Stimulated activated naive CD4-positive, alpha-beta T cell (primary cell): ENCODE data around the gene POFUT2.
A peak's percentile ranks its signal among the peaks of the same experiment; 100 is the strongest.

Experiments
- DNase-seq, 6 experiments: peaks; one replicate each; lab custom pipeline; 2025; lab: John Stamatoyannopoulos, UW

Gene POFUT2

DNA sequence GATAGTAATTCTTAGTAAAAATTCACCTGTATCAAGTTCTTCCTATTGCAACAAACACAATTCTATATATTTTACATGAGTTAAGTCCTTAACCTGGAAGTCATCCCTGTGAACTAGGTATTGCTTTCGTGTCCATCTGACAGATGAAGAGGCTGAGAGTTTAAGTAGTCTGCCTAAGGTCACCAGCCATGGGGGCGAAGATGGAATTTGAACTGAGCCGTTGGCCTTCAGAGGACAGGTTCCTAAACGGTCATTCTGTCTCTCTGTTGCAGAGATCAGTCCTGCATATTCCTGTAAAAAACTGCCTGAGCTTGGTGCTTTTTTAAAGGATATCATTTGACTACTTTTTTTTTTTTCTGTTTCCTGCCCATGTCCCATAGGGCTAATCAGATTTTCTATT, 10.2 kb upstream of the POFUT2 start:
- no peak for DNase-seq

GRCh38 chr21:45297329-45297728, 9.6 kb upstream of the POFUT2 start:
- no peak for DNase-seq

DNA sequence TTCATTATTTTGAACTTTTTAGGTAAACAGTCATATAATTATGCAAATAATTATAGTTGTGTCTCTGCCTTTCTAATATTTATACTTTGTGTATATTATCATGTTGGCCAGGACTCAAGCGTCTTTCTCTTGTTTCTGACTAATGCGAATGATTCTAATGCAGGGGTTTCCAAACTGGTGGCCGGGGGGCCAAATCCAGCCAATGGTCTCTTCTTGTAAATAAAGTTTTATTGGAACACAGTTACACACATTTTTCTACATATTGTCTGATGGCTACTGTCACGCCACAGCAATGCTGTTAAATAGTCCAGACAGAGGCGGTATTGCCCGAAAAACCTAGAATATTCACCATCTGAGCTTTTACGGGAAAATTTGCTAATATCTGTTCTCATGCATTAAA, 8.9 kb upstream of the POFUT2 start:
- no peak for DNase-seq

GRCh38 chr21:45295576-45296365, 8.1 kb upstream of the POFUT2 start:
- DNase-seq = no peak

- DNase-seq = no peak
These were observed 7.0 kb upstream of the POFUT2 start for GRCh38 chr21:45294509-45295291.

GRCh38 chr21:45293726-45294401, 6.2 kb upstream of the POFUT2 start:
- DNase-seq = no peak

DNA sequence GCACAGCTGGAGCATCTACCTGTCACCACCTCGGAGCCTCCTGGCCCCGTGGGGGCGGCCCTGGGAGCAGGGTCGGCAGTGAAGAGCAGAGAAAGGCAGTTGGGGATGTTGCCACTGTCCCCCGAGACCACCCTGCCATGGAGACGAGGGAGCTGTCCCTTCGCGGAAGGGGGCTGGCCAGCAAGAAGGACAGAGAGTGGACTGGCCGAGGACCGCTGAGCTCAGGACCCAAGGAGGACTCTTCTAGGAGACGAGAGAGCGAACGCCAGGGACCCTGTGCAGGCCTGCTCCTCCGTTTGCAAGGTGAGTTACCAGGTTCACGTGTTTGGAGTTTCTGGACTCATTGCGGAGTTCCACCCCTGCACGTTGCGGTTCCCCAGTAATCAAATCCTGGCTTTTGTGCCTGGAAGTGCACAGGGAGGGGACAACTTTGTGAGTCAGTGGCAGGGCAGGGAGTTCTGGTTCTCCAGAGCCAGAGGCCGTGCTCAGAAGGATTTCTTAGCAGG, 5.6 kb upstream of the POFUT2 start:
- no peak for DNase-seq

GRCh38 chr21:45292399-45293219, 4.9 kb upstream of the POFUT2 start:
- peak; percentile 52 to 73 (median 64) for DNase-seq

DNA sequence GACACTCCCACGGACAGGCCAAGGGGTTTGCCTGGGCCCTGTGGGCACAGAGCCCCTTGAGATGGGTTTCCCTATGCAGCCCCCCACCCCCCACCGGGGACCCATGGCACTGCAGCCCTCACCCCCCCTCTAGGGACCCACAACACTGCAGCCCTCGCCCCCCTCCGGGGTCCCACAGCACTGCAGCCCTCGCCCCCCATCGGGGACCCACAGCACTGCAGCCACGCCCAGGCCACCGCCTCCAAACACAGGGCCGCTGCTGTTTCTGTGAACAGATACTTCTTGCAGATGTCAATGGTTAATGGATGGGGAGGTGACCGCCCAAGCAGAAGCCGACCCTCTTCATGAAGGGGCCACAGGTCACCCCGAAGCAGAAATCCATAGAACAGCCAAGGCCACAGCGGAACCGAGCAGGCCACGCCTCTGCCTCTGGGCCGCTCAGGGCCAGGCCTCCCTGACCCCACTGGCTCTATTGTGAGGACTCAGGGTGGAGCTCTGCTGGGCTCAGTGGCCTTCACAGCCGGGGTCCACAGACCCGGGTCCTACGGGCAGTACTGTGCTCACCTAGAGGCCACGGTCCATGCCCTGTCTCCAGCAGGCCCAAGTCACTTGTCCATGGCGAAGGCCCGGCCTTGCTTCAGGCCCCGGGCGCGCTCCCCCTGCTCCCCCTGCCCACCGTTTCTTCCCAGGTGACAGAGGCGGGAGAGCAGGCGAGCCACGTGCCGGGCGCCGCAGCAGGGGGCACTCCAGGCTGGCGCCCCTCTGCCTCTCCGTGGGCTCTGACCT, 4.1 kb upstream of the POFUT2 start:
- DNase-seq = no peak

DNA sequence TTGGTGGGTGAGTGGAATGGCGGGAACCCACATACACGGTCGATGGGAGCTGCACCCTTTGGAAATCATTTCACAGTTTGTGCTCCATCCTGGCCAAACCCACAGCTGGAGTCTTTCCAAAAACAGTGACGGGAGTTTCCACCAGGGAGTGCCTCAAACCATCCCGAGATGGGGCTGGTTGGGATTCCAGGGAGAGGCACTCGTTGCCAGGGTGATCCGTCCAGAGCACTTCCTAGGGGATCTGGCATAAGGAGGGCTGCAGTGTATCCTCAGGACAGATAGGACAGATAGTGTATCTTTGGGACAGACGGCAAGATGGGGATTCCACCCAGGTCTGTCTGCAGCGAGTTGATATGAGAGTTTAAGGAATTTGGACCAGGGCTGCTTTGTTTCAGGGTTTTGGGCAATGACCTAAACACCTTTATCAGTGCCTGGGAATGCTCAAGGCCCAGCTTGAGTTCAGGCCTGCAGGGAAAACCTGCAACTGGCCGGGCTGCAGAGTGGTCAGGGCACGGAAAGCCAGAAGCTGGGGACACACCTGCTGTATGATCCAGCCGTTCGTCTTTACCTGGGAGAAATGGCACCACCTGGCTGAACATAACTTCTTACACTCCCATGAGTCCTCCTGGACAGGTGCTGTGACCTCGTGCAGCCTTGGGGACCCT, 3.4 kb upstream of the POFUT2 start:
- DNase-seq = no peak

DNA sequence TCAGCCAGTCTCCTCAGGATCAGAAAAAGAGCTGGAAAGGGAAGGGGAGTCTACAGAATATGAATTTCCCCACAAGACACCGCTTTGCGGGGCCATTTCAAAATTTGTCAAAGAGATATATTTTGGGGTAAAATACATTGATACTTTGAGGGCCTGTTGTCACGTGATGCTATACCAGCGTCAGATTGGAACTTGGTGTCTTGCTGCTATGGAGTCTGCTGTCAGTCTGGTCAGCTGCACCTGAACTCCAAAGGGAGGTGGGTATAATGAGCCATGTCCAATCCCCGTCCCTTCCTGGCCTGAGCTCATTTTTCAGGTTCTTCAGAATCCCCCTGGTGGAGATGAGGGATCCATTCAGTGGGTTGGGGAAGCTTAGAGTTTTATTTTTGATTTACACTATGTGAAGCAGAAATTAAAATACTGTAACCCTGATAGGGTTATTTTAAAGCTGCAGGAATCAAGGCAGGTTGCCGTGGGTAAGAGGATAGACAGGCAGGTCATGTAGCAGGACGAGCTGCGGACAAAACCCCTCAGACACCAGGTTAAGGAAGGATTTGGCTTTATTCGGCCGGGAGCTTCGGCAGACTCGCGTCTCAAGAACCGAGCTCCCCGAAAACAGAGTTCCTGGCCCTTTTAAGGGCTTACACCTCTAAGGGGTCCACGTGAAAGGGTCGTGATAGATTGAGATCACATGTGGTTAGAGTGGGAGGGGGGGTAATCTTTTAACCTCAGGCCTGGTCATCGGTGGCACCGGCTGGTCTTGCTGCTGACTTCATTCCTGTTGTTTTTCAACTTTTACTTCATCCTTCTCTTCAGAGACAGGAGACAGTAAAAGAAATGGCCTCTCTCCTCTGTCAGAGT, 2.2 kb upstream of the POFUT2 start:
- DNase-seq = no peak

- no peak for DNase-seq
These were observed 1.4 kb upstream of the POFUT2 start for GRCh38 chr21:45289134-45289533.

DNA sequence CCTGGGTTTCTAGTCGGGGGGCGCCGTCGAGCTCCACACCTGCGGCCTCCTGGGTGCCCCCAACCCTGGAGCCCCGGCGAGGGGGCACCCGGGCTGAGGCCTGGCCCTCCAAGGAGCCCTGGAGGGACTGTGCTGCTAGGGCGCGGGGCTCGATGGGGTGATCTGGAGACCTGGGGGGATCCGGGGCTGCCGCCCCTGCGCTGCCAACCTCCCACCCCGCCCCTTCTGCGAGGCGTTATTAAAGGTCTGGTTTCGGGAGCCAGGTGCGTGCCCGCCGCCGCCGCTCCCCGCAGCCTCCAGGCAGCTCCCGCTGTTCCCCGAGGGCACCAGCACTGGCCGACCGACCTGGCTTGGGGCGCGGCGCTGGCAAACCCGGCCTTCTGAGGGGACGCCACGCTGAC, 746 bp upstream of the POFUT2 start:
- DNase-seq = peak in 1 of 6 experiments; percentile 47

DNA sequence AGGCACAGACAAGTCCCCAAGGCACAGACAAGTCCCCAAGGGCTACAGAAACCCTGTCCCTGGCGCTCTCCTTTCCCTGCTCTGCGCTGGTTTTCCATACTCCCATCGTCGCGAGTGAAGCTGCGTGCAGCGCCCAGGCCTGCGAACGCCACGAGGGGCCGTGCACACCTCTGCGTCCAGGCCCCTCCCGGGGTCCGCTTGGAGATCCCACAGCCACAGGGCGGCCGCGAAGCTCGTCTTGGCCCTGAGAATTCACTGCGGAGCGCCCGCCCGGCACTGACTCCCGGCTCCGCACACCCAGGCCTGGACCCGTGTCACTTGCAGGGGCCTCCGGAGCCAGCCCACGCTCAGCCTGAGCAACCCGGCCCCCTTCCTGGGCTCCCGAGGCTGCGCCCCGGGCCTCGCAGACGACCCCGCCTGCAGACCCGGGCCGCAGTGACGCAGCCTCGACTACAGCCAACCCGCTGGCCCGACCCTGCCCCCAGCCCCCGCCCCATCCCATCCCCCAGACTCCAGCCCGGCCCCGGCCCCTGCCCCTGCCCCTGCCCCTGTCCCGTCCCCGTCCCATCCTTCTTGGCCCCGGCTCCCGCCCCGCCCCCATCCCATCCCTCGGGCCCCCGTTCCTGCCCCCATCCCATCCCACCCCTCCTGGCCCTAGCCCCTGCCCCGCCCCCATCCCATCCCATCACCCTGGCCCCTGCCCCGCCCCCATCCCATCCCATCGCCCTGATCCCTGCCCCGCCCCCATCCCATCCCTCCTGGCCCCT, 841 bp downstream of the POFUT2 start:
- DNase-seq = no peak

- DNase-seq = no peak
These were observed 2.3 kb downstream of the POFUT2 start for GRCh38 chr21:45285266-45285931.

DNA sequence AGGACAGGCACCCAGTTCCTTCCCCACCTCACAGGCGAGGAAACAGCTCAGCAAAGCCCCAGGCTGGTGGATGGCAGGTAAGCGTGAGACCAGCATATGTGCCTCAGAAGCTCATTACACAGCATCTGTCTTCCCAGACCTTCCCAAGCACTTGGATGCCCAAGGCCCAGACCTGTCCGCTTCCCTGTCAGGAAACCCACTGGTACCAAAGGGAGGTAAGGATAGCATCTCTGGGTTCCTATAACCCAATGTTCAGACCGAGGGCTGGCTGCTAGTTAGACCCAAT, 3.3 kb downstream of the POFUT2 start:
- no peak for DNase-seq

DNA sequence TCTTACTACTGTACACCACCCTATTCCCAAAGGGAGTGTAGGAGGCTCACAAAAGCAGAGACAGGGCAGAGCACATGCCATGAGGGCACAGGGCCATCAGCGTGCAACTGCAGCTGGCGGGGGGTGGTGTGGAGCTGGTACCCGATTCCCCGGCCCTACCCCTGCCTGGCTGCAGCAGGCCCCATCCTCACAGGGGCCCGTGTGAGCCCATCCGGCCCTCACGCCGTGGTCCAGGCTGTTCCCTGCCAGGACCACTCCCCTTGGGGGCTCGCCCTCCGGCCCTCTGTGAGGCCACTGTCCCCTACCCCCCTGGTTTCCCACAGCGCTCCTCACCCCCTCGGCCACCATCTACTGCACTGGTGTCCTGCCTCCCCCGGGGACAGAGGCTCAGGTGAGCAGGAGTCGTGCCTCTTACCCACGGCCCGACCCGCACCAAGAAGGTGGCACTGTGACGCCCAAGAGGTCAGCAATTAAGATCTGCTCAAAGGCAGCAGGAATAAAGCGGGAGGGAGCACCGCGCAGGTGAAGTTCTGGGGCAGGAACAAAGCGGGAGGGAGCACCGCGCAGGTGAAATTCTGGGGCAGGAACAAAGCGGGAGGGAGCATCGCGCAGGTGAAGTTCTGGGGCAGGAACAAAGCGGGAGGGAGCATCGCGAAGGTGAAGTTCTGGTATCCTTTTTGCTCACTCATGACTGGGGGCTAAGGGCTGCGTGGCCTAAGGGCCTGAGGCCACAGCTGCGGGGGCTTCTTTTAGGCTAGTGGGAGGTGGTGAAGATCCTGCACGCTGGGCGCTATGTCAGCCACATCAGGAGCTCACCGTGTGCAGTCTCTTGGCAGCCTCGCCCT, 3.9 kb downstream of the POFUT2 start:
- no peak for DNase-seq
